ENCODE results near the gene ADCY9. TPM values are rescaled to one million over a fixed set of nuclear protein-coding genes. Genes with fewer than 3 reads are reported as not detected.

ADCY9 gene
- polyA plus RNA-seq, 3 donors = 0.44 to 9.3 (median 0.67) TPM

DNA sequence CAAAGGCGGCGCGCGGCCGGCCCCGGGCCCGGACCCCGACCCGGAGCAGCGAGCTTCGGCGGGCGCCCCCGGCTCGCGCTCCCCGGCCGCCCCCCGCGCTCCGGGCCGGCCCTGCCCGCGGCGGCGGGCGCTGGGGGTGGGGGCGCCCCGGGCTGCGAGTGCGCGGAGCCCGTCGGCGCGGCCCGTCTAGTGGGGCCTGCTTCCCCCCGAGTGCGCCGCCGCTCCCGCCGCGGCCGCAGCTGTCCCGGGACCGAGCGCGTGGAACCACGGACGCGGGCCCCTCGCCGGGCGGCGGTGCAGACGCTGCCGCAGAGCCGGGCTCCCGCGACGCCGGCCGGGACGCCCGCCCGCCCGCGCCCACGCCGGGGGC is 308 bp downstream of the ADCY9 start:
- WGBS (ENCODE audit: insufficient coverage) = under 1% methylated on average over 70 of the region's 71 CpGs
- Histone ChIP-seq H2AFZ (ENCODE audit: insufficient read depth, low read depth, low read length, poor library complexity, severe bottlenecking) (peak overlapping the region; percentile 78), H3K4me1 (ENCODE audit: control insufficient read depth in 1 of 2, insufficient read depth in 2 of 2, low read length in 2 of 2) (peaks cover 41 to 52% of the 10 kb centered on the region in 2 donors), H3K4me3 (replicated peaks in 1 of 3; ENCODE audit: low read depth in 2 of 3, low read length in 3 of 3) (peak overlapping the region; percentile 46 to 78 (median 55)), H3K27me3 (ENCODE audit: control insufficient read depth in 2 of 2, insufficient read depth in 2 of 2, low read length in 2 of 2) (no peaks in the 10 kb centered on the region), H3K79me2 (ENCODE audit: insufficient read depth, low read length) (peaks cover 38% of the 10 kb centered on the region), H4K20me1 (ENCODE audit: insufficient read depth, low read length) (peaks cover 38% of the 10 kb centered on the region), H3K9me3 (replicated peaks in 1 of 2; ENCODE audit: control insufficient read depth in 1 of 2, insufficient read depth in 1 of 2, low read length in 2 of 2) (no peaks in the 10 kb centered on the region), H3K27ac (ENCODE audit: low read depth in 1 of 2, low read length in 2 of 2) (no peak overlapping the region), H3K36me3 (replicated peaks in 1 of 2; ENCODE audit: control insufficient read depth in 1 of 2, insufficient read depth in 2 of 2, low read length in 2 of 2) (peaks cover 0 to 5% of the 10 kb centered on the region in 2 donors), H3K9ac (ENCODE audit: insufficient read depth, low read length, poor library complexity, severe bottlenecking) (no peak overlapping the region), H3K4me2 (replicated peaks; ENCODE audit: extremely low read depth, low read length, poor library complexity, severe bottlenecking) (peak overlapping the region; percentile 94)
- H3K4me1 Mint-ChIP-seq = peaks cover 50% of the 10 kb centered on the region
- TF ChIP-seq, protein P1, sequence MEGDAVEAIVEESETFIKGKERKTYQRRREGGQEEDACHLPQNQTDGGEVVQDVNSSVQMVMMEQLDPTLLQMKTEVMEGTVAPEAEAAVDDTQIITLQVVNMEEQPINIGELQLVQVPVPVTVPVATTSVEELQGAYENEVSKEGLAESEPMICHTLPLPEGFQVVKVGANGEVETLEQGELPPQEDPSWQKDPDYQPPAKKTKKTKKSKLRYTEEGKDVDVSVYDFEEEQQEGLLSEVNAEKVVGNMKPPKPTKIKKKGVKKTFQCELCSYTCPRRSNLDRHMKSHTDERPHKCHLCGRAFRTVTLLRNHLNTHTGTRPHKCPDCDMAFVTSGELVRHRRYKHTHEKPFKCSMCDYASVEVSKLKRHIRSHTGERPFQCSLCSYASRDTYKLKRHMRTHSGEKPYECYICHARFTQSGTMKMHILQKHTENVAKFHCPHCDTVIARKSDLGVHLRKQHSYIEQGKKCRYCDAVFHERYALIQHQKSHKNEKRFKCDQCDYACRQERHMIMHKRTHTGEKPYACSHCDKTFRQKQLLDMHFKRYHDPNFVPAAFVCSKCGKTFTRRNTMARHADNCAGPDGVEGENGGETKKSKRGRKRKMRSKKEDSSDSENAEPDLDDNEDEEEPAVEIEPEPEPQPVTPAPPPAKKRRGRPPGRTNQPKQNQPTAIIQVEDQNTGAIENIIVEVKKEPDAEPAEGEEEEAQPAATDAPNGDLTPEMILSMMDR (IDR thresholded peaks at IDR 0.05) = no peak
- peaks cover 0 to 2% (median 0%) of the 10 kb centered on the region in 7 donors for H3K9me3 Mint-ChIP-seq
- peaks cover 5 to 16% (median 10%) of the 10 kb centered on the region in 3 donors for H3K27me3 Mint-ChIP-seq (ENCODE audit: low read depth in 3 of 3)
- H3K36me3 Mint-ChIP-seq = peaks cover 26 to 28% of the 10 kb centered on the region in 2 donors
- intact Hi-C loops (cut with micrococcal nuclease) = loop anchor here (5.0 to 10.0 kb wide), 2 partner anchors 136 to 181 kb away; no protein-coding TSS in a partner anchor
- H3K27ac Mint-ChIP-seq = no peak overlapping the region
- no peak for DNase-seq
- peak overlapping the region; percentile 79 to 84 for H3K4me3 Mint-ChIP-seq

DNA sequence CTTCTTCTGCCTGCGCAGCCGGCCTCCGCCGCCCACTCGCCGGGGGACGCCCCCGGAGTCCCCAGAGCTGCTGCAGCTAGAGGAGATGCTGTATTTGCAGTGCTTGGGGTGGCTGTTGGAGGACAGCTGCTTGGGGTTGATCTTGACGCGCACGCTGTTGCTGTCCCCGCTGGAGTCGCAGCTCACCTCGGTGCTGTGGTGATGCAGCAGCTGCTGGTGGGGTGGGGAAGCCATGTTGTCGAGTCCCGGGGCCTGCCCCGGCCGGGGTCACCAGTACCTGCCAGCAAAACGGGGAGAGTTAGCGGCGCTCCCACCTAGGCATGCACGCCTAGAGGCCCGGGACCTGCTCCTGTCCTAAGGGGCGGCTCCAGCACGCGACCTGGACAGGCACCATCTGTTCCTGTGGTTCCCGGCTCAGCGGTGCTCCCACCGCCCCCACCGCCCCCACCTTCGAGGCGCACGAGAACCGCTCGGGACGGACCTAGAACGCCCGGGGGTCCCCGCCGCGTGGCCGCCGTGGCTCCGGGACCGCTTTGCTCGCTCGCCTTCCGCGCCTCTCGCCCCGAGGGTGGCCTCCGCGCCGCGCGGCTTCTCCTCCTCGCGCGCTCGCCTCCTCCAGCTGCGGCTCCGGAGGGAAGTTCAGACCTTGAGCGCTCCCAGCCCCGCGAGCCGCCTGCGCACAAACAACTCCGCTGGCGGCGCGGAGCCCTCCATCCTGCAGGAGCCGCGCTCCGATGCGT is 863 bp downstream of the ADCY9 start:
- intact Hi-C loops (cut with micrococcal nuclease) = loop anchor here (5.0 to 10.0 kb wide), 2 partner anchors 137 to 181 kb away; no protein-coding TSS in a partner anchor
- H3K4me1 Mint-ChIP-seq = peaks cover 53% of the 10 kb centered on the region
- Histone ChIP-seq H3K4me3 (replicated peaks in 1 of 3; ENCODE audit: low read depth in 2 of 3, low read length in 3 of 3) (peak overlapping the region; percentile 46 to 78 (median 55)), H4K20me1 (ENCODE audit: insufficient read depth, low read length) (peaks cover 43% of the 10 kb centered on the region), H3K4me2 (replicated peaks; ENCODE audit: extremely low read depth, low read length, poor library complexity, severe bottlenecking) (peak overlapping the region; percentile 94), H3K9me3 (replicated peaks in 1 of 2; ENCODE audit: control insufficient read depth in 1 of 2, insufficient read depth in 1 of 2, low read length in 2 of 2) (no peaks in the 10 kb centered on the region), H3K27ac (ENCODE audit: low read depth in 1 of 2, low read length in 2 of 2) (no peak overlapping the region), H2AFZ (ENCODE audit: insufficient read depth, low read depth, low read length, poor library complexity, severe bottlenecking) (peak overlapping the region; percentile 78), H3K27me3 (ENCODE audit: control insufficient read depth in 2 of 2, insufficient read depth in 2 of 2, low read length in 2 of 2) (no peaks in the 10 kb centered on the region), H3K79me2 (ENCODE audit: insufficient read depth, low read length) (peaks cover 42% of the 10 kb centered on the region), H3K9ac (ENCODE audit: insufficient read depth, low read length, poor library complexity, severe bottlenecking) (peak overlapping the region; percentile 59), H3K36me3 (replicated peaks in 1 of 2; ENCODE audit: control insufficient read depth in 1 of 2, insufficient read depth in 2 of 2, low read length in 2 of 2) (peaks cover 0 to 5% of the 10 kb centered on the region in 2 donors), H3K4me1 (ENCODE audit: control insufficient read depth in 1 of 2, insufficient read depth in 2 of 2, low read length in 2 of 2) (peaks cover 41 to 56% of the 10 kb centered on the region in 2 donors)
- TF ChIP-seq, protein P1 (IDR thresholded peaks at IDR 0.05) = no peak
- H3K9me3 Mint-ChIP-seq = peaks cover 0 to 2% (median 0%) of the 10 kb centered on the region in 7 donors
- H3K36me3 Mint-ChIP-seq = peaks cover 30 to 31% of the 10 kb centered on the region in 2 donors
- DNase-seq = peak; percentile 49 to 65 (median 53)
- peak overlapping the region; percentile 79 to 84 for H3K4me3 Mint-ChIP-seq
- H3K27me3 Mint-ChIP-seq (ENCODE audit: low read depth in 3 of 3) = peaks cover 5 to 13% (median 10%) of the 10 kb centered on the region in 3 donors
- WGBS (ENCODE audit: insufficient coverage) = 11% methylated on average over 75 of the region's 75 CpGs
- peak overlapping the region in 1 of 7 donors; percentile 30 for H3K27ac Mint-ChIP-seq

Measured in CD14-positive monocyte (primary cell).